Effector CD4-positive, alpha-beta T cell (primary cell): ENCODE results near the gene RIN3.

ENCODE experiments used
- DNase-seq: peaks from one replicate; pipeline ENCODE4 v3.0.0-alpha.2; 2020

RIN3 gene

GRCh38 chr14:92512807-92513203 lies 776 bp upstream of the RIN3 start:
- DNase-seq = no peak

GRCh38 chr14:92513966-92514843 lies 624 bp downstream of the RIN3 start:
- no peak for DNase-seq

DNA sequence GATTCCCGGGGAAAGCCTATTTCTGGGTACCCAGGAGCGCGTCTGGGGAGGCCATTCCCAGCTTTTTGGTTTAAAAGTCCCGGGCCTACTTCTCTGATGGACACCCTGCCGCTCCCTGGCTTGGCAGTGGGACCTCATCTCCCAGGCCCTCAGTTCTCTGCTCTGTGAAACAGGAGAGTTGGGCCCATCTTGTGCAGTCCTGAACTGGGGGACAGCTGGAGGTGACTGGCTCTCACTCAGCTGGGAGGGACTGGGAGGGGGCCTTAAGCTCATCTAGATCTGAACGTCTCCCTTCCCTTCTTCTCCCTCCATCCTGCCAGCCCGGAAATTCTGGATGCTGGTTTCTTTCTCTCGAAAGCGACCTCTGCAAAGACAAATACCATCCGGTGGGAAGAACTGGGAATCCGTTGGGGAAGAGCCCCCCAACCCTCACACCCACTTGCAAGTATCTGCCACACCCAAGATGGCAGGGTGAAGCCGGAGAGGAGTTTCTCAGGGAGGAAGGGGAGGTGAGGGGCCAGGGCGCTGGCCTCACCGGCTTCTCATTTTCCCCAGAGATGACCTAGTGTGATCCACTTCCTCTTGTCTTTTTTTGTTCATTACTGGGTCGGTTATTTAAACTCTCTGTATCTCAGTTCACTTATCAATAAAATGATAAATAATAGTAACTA lies 1.4 kb downstream of the RIN3 start:
- no peak for DNase-seq

DNA sequence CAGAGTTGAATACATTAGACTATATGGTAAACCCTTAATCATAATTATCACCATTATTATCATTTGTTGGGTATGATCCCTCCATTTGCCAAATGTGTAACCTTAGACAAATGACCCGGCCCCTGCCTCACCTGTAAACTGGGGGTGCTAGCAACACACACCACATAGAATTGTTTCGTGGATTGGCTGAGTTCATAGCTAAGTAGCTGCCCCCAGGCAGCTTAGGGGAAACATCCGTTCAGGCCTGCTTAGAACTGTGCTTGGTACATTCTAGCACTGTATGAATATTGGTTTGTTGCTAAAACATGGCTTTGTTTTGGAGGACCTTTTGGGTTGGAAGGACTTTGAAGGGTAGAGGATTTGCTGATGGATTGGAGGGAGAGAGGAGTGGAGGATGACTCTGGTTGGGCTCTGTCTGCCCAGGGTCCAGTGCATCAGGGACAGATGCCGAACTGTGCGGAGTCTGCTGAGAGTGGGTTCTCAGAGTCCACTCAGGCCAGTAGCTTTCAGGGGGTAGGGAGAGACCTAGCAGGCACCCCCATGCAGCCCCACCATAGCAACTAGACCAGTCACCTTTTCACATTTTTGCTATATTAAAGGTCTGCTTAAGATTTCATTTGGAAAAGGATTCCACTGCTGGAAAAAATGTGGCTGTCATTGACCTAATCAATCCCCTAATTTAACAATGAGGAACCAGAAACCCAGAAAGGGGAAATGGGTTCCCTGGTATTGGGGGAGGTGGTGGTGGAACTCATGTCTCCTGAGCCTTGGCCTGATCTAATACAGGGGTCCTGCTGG lies 2.2 kb downstream of the RIN3 start:
- no peak for DNase-seq

- no peak for DNase-seq
Measured at GRCh38 chr14:92516344-92516965, 2.9 kb downstream of the RIN3 start.

DNA sequence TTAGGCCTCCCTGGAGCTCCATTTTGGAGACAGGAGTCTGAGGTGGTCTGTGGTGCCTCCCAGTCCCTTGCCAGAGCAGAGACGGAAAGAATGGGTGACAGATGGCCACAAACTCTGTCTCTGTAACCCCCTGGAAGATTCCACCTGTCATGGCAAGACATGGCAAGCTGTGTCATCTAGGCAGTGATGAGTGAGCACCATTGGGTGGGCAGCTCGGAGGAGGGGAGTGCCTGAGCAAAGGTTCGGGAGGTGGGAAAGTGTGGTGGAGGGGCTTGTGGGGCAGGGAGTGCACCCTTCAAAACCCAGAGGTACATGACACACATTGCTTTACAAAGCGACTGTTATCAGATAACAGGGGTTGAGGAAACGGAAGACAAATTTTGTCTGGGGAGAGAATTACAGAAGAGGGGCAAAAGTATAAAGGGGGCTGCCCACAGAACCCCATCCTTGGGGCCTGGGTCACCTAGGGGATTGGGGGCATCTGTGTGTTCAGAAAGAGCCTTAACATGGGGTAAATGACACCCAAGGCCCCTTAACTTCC lies 3.5 kb downstream of the RIN3 start:
- no peak for DNase-seq

- no peak for DNase-seq
Measured at GRCh38 chr14:92517761-92518160, 4.2 kb downstream of the RIN3 start.

DNA sequence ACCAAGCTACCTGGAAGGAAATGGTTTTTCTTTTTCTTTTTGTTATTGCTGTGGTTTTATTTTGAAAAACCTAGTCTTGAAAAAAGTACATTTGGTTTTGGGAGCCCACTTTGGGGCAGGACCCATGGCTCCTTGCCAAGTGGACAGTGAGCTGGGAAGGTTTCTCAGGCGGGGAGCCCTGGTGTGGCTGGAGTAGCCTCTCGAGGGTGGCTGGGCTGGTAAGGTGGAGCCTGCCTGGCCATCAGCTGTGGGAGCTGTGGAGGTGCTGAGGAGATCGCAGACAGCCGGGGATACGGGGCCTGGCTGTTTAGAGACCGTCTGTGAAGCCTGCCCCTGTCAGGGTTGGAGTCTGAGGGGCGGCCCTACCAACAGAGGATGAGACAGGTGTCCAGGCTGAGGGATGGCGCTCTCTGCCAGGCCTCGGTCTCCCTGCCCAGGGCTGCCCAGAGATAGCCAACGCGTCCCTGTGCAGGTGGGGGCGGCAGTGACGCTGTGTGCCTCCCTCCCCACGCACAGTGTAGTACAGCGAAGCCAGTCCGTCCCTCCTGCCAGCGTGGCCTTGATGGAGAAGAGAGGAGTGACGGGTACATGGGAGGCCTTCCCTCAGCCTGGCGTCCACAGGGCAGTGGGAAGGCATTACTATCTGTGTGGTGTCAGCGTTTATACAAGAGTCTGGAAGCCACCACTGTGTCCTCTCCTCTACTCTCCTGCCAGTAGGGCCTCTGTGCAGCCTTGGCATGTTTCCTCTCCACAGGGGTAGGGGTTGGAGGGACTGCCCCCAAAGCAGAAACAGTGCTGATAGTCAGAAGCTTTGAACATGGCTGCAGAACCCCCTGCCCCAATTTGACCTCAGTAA lies 5.9 kb downstream of the RIN3 start:
- no peak for DNase-seq

DNA sequence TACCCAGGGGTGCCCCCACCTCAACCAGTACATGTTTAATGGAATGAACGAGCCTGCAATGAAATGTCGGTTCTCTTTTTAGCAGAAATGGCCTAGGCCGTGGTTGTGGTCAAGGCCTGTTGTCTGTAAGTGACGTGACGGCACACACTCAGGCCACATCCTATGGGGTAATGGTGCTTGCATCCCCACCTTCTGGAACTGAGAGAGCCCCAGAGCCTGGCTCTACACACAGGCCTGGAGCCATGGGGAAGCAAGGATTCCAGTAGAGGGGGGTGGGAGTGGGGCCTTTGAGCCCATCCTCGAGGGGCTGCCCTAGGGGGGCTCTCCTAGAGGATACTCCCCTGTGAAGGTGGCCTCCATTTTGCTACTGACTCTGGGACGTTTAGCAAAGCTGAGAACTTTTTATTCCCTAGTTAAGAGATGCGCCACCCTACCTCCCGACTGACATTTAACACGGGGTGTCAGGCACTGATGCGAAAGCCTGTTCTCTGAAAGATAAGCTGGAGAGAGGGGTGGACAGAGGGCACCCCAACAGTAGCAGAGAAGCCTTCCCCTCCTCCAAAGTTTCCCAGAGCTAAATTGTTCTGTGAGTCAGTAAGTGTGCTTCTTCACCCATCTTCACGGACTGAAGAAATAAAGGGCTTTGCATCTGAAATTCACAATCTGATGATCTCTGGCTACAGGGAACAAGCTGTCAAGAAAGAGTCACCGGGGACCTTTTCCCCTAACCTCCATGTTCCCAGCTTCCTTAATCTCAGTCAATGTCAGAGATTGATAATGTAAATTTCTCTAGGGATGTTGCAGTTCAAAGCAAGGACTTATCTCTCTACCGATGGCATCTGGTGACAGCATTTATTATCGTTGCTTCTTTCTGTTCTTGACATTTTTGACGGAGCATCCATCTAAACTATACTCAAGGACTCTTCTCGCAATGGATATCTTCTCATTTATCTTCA lies 6.8 kb downstream of the RIN3 start:
- DNase-seq = no peak

DNA sequence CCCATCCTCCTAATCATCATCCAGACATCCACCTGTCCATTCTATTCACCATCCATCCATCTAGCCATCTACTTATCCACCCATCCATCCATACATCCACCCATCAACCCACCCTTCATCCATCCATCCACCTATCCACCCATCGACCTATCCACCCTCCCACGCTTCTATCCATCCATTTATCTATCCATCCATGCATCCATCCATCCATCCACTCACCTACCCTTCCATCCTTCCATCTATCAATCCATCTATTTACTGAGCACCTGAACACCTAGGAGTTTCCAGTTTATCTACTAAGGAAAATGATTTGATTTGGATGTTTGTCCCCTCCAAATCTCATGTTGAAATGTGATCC lies 7.5 kb downstream of the RIN3 start:
- no peak for DNase-seq

DNA sequence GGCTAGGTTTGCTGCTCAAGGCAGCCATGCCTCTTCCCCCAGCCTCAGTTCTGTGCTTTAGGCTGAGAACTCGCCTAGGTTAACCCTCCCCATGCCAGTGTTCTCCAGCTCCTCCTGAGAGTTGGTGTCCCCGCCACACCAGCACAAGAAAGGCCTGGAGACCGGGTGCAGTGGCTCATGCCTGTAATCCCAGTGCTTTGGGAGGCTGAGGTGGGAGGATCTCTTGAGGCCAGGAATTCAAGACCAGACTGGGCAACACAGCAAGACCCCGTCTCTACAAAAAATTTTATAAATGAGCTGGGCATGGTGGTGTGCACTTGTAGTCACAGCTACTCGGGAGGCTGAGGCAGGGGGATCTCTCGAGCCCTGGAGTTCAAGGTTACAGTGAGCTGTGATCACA lies 10.2 kb downstream of the RIN3 start:
- no peak for DNase-seq

DNA sequence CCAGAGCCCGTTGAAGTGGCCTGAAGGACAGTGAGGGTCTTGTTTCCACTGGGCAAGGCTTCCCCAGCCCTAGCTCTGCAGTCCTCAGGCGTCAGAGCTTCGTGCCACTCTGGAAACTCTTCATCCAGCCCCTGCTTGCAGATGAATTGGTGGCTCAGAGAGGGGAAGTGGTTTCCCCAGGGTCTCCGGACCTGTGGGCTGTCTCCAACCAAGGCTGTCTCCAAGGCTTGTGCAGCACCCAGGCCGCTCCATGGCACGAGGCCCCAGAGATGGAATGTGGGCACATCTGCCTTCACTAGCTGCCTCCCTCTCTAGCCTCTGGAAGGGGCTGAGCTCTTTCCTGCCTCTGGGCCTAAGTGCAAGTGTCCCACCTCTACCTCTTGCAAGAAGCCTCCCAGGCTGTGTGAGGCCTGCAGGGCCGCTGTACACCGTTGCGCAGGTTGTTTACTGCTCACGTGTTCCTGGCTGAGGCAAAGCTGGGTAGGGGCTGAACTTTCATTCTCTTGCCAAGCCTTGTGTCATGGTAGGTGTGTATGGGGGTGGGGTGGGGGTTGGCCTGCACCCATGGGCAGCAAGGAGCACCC lies 11.1 kb downstream of the RIN3 start:
- DNase-seq = no peak

DNA sequence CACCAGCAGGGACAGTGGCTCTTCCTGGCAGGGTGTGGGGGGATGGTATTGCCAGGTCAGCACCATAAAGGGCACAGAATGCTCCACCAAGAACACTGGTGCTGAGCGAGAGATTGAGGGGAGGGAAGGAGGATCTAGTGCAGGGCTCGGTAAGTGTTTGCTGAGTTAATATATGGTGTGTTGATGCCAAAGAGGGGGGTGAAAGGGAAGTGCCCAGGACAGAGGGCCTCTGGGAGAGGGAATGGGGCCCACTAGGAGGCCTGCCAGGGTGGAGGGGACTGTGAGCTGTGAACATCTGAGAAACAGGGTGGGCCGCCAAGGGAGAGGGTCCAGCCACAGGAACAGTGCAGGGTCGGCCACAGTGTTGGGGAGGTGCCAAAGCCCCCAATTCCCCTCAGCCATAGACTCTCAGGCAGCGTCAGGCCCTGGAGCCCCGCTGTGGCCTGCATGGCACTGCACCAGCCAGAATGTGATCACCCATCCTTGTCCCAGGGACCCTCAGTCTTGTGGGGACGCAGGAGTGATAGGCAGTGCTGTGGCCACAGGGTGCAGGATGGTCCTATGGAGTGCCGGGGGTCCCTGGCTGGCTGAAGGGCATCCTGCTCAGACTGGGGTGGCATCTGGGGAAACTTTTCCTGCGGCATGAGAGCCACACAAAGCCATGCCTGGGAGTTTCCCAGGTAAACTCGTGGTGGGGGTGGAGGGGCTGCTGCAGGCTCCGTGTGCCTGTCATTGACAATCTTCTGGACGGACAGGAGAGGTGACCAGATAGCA lies 11.9 kb downstream of the RIN3 start:
- DNase-seq = no peak

GRCh38 chr14:92527721-92528120 lies 14.1 kb downstream of the RIN3 start:
- no peak for DNase-seq

DNA sequence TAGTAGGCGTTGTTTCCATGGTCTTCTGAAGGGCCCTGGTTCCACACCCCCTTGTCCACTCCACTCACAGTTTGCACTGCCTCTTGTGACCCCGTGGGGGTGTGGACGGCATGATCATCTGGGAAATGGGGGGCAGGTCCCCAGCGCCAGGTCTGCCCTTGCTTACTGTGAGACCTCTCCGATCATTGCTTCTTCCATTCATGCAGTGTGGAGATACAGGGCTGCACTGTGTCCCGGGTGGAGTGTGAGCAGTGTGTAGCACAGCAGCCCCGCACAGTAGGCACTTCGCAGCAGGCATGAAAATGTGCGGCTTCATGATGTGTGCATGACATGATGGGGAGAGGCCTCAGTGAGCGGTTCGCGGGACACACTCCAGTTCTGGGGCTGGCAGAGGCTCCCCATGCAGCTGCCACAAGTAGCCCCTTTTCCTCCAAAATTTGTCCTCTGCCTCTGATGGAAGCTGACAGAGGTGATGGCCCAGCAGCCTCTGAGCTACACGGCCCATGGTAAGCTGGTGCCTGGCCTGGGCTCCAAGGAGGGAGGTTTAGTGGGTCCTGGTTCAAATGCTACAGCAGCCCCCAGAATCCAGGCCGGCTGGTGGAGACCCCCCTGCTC lies 15.0 kb downstream of the RIN3 start:
- DNase-seq = no peak

DNA sequence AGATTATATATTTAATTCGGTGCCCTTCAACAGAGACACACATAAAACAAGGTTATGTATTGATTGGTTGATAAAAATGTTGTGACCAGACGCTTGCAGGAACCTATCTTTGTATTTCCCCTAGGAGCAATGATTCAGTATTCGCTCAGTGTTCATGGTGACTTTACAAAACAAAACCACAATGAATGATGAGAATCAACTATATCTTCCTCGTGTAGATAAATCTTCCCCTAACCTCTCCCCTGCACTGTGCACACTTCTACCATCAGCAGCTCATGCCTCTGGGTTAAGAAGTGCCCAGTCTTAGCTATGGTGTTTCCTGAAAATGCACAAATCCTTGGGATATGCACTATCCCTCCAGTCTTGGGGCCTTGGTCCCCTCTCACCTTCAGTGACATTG lies 16.3 kb downstream of the RIN3 start:
- no peak for DNase-seq

DNA sequence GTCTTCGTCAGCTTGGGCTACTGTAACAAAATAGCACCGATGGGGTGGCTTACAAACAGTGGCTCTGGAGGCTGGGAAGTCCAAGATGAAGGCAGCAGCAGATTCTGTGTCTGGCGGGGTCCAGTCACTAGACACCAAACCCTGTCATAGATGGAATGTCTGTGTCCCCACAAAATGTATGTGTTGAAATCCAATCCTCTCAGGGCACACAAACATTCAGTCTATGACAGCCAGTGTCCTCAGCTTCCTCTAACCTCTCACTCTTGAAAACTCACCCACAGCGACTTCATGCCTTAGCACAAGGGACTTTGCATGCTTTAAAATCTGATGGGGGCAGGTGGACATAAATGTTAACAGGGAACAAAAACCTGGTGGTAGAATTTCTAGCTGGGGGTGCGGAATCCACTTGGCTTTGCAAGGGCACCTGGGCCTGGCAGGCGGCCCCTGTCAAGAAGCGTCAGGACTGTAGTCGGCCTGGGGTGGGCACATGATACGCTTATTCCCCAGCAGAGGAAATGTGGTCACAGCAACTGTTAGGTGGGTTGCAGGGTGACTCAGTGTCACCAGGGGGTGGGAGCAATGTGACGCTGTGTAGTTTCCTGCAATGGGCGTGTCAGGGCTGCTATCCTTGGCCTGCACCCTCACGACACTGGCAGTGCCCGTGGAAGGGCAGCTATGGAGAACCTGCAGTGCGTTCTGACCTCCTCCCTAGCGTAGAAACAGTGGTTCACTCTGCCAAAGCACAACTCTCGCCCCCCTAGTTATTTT lies 17.7 kb downstream of the RIN3 start:
- peak; percentile 25 for DNase-seq

- DNase-seq = no peak
Measured at GRCh38 chr14:92532490-92533163, 19.0 kb downstream of the RIN3 start.
